WTC11 (cell line): ENCODE results near the gene PEX11B.

Experiments
- ESRRA ChIP-seq: sonication (generic); formaldehyde crosslinking; IDR thresholded peaks from 2 replicates; pipeline ENCODE4 v1.8.1; 2022; ENCODE audit warnings: mild to moderate bottlenecking, missing genetic modification reagents, borderline replicate concordance
- GRHL2 ChIP-seq: fragments of 250-450 bp; sonication (Bioruptor Pico); IDR thresholded peaks from 2 replicates; pipeline ENCODE4 v1.8.0; 2022; ENCODE audit warnings: mild to moderate bottlenecking, moderate library complexity; ENCODE audit not compliant: insufficient replicate concordance, severe bottlenecking
- ZBTB21 ChIP-seq: sonication (generic); formaldehyde crosslinking; IDR thresholded peaks from 2 replicates; pipeline ENCODE4 v1.8.1; 2023; ENCODE audit warnings: mild to moderate bottlenecking, missing genetic modification reagents, borderline replicate concordance
- ZNF317 ChIP-seq: sonication (generic); formaldehyde crosslinking; IDR thresholded peaks from 2 replicates; pipeline ENCODE4 v1.8.1; 2023; ENCODE audit warnings: low read depth, mild to moderate bottlenecking, moderate library complexity, missing genetic modification reagents, borderline replicate concordance
- TF ChIP-seq, protein P1 (sequence below): sonication (generic); formaldehyde crosslinking; IDR thresholded peaks from 2 replicates; pipeline ENCODE4 v1.8.1; 2023; ENCODE audit warnings: mild to moderate bottlenecking, missing genetic modification reagents, moderate library complexity
- TF ChIP-seq, protein P2 (sequence below): fragments of 200-600 bp; IDR thresholded peaks from 2 replicates; pipeline ENCODE4 v1.8.0; 2022; ENCODE audit warnings: antibody characterized with exemption

DNA sequence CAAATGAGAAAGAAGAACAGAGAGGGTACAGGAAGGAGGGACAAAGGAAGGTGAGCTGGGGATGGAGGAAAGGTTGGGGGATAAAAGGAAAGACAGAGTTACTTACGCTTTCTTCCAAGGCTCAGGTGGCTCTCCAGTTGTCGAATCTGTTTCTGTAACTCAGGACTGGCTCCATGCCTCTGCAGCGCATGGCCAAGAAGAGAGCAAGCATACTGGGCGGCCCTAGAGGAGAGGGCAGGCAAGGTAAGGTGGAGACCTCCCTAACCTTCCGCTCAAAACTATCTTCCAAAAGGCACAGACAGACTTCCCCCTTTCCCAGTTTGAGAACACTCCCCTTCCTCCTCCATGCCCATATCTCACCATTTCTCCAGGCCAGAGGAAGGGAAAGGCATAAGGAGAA, 922 bp downstream of the PEX11B start:
- TF ChIP-seq ZBTB21 (no peak), ESRRA (CRISPR knock-in tag) (no peak), ZNF317 (no peak), GRHL2 (no peak)
- TF ChIP-seq, protein P1, sequence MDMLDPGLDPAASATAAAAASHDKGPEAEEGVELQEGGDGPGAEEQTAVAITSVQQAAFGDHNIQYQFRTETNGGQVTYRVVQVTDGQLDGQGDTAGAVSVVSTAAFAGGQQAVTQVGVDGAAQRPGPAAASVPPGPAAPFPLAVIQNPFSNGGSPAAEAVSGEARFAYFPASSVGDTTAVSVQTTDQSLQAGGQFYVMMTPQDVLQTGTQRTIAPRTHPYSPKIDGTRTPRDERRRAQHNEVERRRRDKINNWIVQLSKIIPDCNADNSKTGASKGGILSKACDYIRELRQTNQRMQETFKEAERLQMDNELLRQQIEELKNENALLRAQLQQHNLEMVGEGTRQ (CRISPR knock-in tag) = no peak
- TF ChIP-seq, protein P2, sequence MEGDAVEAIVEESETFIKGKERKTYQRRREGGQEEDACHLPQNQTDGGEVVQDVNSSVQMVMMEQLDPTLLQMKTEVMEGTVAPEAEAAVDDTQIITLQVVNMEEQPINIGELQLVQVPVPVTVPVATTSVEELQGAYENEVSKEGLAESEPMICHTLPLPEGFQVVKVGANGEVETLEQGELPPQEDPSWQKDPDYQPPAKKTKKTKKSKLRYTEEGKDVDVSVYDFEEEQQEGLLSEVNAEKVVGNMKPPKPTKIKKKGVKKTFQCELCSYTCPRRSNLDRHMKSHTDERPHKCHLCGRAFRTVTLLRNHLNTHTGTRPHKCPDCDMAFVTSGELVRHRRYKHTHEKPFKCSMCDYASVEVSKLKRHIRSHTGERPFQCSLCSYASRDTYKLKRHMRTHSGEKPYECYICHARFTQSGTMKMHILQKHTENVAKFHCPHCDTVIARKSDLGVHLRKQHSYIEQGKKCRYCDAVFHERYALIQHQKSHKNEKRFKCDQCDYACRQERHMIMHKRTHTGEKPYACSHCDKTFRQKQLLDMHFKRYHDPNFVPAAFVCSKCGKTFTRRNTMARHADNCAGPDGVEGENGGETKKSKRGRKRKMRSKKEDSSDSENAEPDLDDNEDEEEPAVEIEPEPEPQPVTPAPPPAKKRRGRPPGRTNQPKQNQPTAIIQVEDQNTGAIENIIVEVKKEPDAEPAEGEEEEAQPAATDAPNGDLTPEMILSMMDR = no peak
